Measurements from ENCODE around the gene GAPVD1.
"Not testable (repeated sequence)": the region's sequence is repeated elsewhere in the genome, so short reads cannot be mapped to it uniquely, and the experiment has no call there.

GAPVD1 gene

GRCh38 chr9:125374443-125375309 is 113.0 kb downstream of the GAPVD1 start:
- peak; percentile 80 for DNase-seq

GRCh38 chr9:125375820-125376219 is 114.2 kb downstream of the GAPVD1 start:
- DNase-seq = no peak

- no peak for DNase-seq
Measured at GRCh38 chr9:125376261-125377226, 114.9 kb downstream of the GAPVD1 start.

GRCh38 chr9:125377584-125378250 is 116.1 kb downstream of the GAPVD1 start:
- no peak for DNase-seq

- DNase-seq = no peak
Measured at GRCh38 chr9:125378778-125379177, 117.2 kb downstream of the GAPVD1 start.

- DNase-seq = no peak
Measured at GRCh38 chr9:125379208-125379607, 117.6 kb downstream of the GAPVD1 start.

GRCh38 chr9:125380406-125380805 is 118.8 kb downstream of the GAPVD1 start:
- no peak for DNase-seq

GRCh38 chr9:125387861-125388524 is 126.4 kb downstream of the GAPVD1 start:
- DNase-seq = no peak

- no peak for DNase-seq
Measured at GRCh38 chr9:125388978-125389377, 127.4 kb downstream of the GAPVD1 start.

- peak; percentile 15 for DNase-seq
Measured at GRCh38 chr9:125391704-125392103, 130.1 kb downstream of the GAPVD1 start.

- DNase-seq = no peak
Measured at GRCh38 chr9:125393426-125393825, 131.8 kb downstream of the GAPVD1 start.

- no peak for DNase-seq
Measured at GRCh38 chr9:125396799-125397198, 135.2 kb downstream of the GAPVD1 start.

- DNase-seq = no peak
Measured at GRCh38 chr9:125397736-125398135, 136.1 kb downstream of the GAPVD1 start.

- DNase-seq = no peak
Measured at GRCh38 chr9:125398243-125398642, 136.6 kb downstream of the GAPVD1 start.

GRCh38 chr9:125399165-125399564 is 137.5 kb downstream of the GAPVD1 start:
- DNase-seq = no peak

- DNase-seq = no peak
Measured at GRCh38 chr9:125399666-125400065, 138.0 kb downstream of the GAPVD1 start.

- not testable (repeated sequence) for DNase-seq
Measured at GRCh38 chr9:125400232-125400631, 138.6 kb downstream of the GAPVD1 start.

- DNase-seq = no peak
Measured at GRCh38 chr9:125400725-125401716, 139.4 kb downstream of the GAPVD1 start.

GRCh38 chr9:125404733-125405132 is 143.1 kb downstream of the GAPVD1 start:
- DNase-seq = no peak

GRCh38 chr9:125405938-125406809 is 144.5 kb downstream of the GAPVD1 start:
- DNase-seq = peak; percentile 15
